Measurements from ENCODE around the gene PLCB1.

The PLCB1 gene

GRCh38 chr20:8267009-8267408 lies 134.9 kb downstream of the PLCB1 start:
- Histone ChIP-seq H3K4me1 (ENCODE audit: insufficient read depth, low read length, severe bottlenecking) (no peaks in the 10 kb centered on the region), H3K27me3 (ENCODE audit: insufficient read depth, low read length) (no peaks in the 10 kb centered on the region), H3K9ac (ENCODE audit: low read length) (no peak overlapping the region), H3K79me2 (ENCODE audit: insufficient read depth, low read length) (no peaks in the 10 kb centered on the region), H3K4me3 (ENCODE audit: low read depth, low read length, poor library complexity, severe bottlenecking) (no peak overlapping the region), H3K9me2 (ENCODE audit: low read depth, low read length) (no peaks in the 10 kb centered on the region), H3K27ac (ENCODE audit: low read depth, low read length, poor library complexity, severe bottlenecking) (no peak overlapping the region), H4K20me1 (ENCODE audit: insufficient read depth, low read length) (no peaks in the 10 kb centered on the region), H3K9me3 (ENCODE audit: low read length) (no peaks in the 10 kb centered on the region), H2AFZ (ENCODE audit: low read length) (no peak overlapping the region), H3F3A (ENCODE audit: insufficient read depth, low read length) (no peaks in the 10 kb centered on the region), H3K36me3 (ENCODE audit: insufficient read depth, low read length) (no peaks in the 10 kb centered on the region), H3K4me2 (ENCODE audit: low read length) (no peak overlapping the region)
- TF ChIP-seq, protein P1, sequence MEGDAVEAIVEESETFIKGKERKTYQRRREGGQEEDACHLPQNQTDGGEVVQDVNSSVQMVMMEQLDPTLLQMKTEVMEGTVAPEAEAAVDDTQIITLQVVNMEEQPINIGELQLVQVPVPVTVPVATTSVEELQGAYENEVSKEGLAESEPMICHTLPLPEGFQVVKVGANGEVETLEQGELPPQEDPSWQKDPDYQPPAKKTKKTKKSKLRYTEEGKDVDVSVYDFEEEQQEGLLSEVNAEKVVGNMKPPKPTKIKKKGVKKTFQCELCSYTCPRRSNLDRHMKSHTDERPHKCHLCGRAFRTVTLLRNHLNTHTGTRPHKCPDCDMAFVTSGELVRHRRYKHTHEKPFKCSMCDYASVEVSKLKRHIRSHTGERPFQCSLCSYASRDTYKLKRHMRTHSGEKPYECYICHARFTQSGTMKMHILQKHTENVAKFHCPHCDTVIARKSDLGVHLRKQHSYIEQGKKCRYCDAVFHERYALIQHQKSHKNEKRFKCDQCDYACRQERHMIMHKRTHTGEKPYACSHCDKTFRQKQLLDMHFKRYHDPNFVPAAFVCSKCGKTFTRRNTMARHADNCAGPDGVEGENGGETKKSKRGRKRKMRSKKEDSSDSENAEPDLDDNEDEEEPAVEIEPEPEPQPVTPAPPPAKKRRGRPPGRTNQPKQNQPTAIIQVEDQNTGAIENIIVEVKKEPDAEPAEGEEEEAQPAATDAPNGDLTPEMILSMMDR (IDR thresholded peaks at IDR 0.05; ENCODE audit: low read length): no peak
- no peak for TF ChIP-seq EZH2 (IDR thresholded peaks at IDR 0.05; ENCODE audit: borderline replicate concordance, low read length)

- no peaks in the 10 kb centered on the region for H4K20me1 ChIP-seq (ENCODE audit: insufficient read depth, low read length)
- H3K27me3 ChIP-seq (ENCODE audit: insufficient read depth, low read length): no peaks in the 10 kb centered on the region
- H3K79me2 ChIP-seq (ENCODE audit: insufficient read depth, low read length): no peaks in the 10 kb centered on the region
- no peak overlapping the region for H2AFZ ChIP-seq (ENCODE audit: low read length)
- no peaks in the 10 kb centered on the region for H3K9me2 ChIP-seq (ENCODE audit: low read depth, low read length)
- no peak for TF ChIP-seq EZH2 (IDR thresholded peaks at IDR 0.05; ENCODE audit: borderline replicate concordance, low read length)
- TF ChIP-seq, protein P1 (IDR thresholded peaks at IDR 0.05; ENCODE audit: low read length): no peak
- H3K27ac ChIP-seq (ENCODE audit: low read depth, low read length, poor library complexity, severe bottlenecking): no peak overlapping the region
- H3K9me3 ChIP-seq (ENCODE audit: low read length): no peaks in the 10 kb centered on the region
- no peak overlapping the region for H3K4me2 ChIP-seq (ENCODE audit: low read length)
- H3K4me1 ChIP-seq (ENCODE audit: insufficient read depth, low read length, severe bottlenecking): peaks cover 37% of the 10 kb centered on the region
- no peak overlapping the region for H3K9ac ChIP-seq (ENCODE audit: low read length)
- no peak overlapping the region for H3K4me3 ChIP-seq (ENCODE audit: low read depth, low read length, poor library complexity, severe bottlenecking)
- no peaks in the 10 kb centered on the region for H3K36me3 ChIP-seq (ENCODE audit: insufficient read depth, low read length)
- H3F3A ChIP-seq (ENCODE audit: insufficient read depth, low read length): no peaks in the 10 kb centered on the region
Measured at GRCh38 chr20:8271727-8272126, 139.7 kb downstream of the PLCB1 start.

GRCh38 chr20:8272766-8273165 lies 140.7 kb downstream of the PLCB1 start:
- TF ChIP-seq EZH2 (IDR thresholded peaks at IDR 0.05; ENCODE audit: borderline replicate concordance, low read length): no peak
- TF ChIP-seq, protein P1 (IDR thresholded peaks at IDR 0.05; ENCODE audit: low read length): no peak
- no peaks in the 10 kb centered on the region for H3K9me3 ChIP-seq (ENCODE audit: low read length)
- H3K4me1 ChIP-seq (ENCODE audit: insufficient read depth, low read length, severe bottlenecking): peaks cover 37% of the 10 kb centered on the region

More at GRCh38 chr20:8272766-8273165, 140.7 kb downstream of the PLCB1 start:
- no peaks in the 10 kb centered on the region for H3F3A ChIP-seq (ENCODE audit: insufficient read depth, low read length)
- H3K27me3 ChIP-seq (ENCODE audit: insufficient read depth, low read length): no peaks in the 10 kb centered on the region
- H3K9ac ChIP-seq (ENCODE audit: low read length): no peak overlapping the region
- no peak overlapping the region for H2AFZ ChIP-seq (ENCODE audit: low read length)
- no peaks in the 10 kb centered on the region for H3K9me2 ChIP-seq (ENCODE audit: low read depth, low read length)
- no peaks in the 10 kb centered on the region for H4K20me1 ChIP-seq (ENCODE audit: insufficient read depth, low read length)
- H3K36me3 ChIP-seq (ENCODE audit: insufficient read depth, low read length): no peaks in the 10 kb centered on the region
- no peak overlapping the region for H3K4me2 ChIP-seq (ENCODE audit: low read length)
- H3K79me2 ChIP-seq (ENCODE audit: insufficient read depth, low read length): no peaks in the 10 kb centered on the region
- H3K27ac ChIP-seq (ENCODE audit: low read depth, low read length, poor library complexity, severe bottlenecking): no peak overlapping the region
- no peak overlapping the region for H3K4me3 ChIP-seq (ENCODE audit: low read depth, low read length, poor library complexity, severe bottlenecking)
